GDM1 (cell line): Measurements from ENCODE around the gene PRDM9.
"Not testable (repeated sequence)": the region's sequence is repeated elsewhere in the genome, so short reads cannot be mapped to it uniquely, and the experiment has no call there.

ENCODE experiments used
- DNase-seq: peaks from one replicate; lab custom pipeline; 2025; lab: John Stamatoyannopoulos, UW

PRDM9 gene

DNA sequence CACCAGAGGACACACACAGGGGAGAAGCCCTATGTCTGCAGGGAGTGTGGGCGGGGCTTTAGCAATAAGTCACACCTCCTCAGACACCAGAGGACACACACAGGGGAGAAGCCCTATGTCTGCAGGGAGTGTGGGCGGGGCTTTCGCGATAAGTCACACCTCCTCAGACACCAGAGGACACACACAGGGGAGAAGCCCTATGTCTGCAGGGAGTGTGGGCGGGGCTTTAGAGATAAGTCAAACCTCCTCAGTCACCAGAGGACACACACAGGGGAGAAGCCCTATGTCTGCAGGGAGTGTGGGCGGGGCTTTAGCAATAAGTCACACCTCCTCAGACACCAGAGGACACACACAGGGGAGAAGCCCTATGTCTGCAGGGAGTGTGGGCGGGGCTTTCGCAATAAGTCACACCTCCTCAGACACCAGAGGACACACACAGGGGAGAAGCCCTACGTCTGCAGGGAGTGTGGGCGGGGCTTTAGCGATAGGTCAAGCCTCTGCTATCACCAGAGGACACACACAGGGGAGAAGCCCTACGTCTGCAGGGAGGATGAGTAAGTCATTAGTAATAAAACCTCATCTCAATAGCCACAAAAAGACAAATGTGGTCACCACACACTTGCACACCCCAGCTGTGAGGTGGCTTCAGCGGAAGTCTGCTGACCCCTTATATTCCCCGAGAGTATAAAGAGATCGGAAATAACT lies 20.0 kb downstream of the PRDM9 start:
- not testable (repeated sequence) for DNase-seq

DNA sequence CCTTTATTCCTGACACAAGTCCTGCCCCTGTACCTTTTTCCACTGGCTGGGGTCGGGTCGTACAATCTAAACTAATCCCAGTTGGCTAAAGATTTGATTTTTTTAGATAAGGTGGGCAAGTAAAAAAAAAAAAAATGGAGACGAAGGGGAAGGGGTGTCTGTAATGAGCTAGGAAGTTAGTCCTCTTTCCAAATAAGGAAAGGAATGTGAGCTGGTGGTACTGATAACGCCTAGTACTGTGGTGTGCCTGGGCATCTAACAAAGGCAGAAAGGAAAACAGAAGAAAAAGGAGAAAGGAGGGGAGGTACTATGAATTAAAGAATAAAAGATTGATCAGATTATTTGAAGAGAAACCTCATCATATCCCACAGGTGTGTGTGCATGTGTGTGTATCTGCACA lies 21.3 kb downstream of the PRDM9 start:
- no peak for DNase-seq

DNA sequence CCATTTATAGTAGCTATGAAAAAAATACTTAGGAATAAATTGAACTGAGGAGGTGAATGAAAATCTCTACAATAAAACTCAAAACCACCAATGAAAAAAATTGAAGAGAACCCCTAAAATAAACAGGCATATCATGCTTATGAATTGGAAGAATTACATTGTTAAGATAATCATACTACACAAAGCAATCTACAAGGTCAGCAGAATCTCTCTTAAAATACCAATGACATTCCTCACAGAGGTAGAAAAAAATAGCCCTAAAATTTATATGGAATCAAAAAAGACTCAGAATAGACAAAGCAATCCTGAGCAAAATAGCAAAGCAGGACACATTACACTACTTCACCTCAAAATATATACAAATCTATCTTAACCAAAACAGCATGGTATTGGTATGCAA lies 23.2 kb downstream of the PRDM9 start:
- DNase-seq: no peak

DNA sequence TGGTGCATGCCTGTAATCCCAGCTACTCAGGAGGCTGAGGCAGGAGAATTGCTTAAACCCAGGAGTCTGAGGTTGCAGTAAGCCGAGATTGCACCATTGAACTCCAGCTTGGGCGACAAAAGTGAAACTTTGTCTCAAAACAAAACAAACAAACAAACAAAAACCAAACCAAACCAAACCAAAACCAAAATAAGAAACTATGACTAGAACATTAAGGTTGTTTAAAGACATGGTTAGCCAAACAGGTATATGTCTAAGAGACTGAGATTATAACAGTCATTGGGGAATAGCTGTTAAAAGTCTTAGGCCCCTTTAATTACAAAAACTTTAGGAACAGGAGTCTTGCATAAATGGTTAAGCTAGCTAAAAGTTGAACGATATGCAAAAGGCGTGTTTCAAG lies 63.6 kb downstream of the PRDM9 start:
- no peak for DNase-seq
